A549 (cell line): ENCODE data around the gene NUFIP2.
A peak's percentile ranks its signal among the peaks of the same experiment; 100 is the strongest.

Experiments
- CHD4 ChIP-seq: fragments of 200-600 bp; sonication (generic); IDR thresholded peaks from 2 replicates; pipeline ENCODE4 v1.6.1; 2016; ENCODE audit warnings: antibody characterized with exemption, mild to moderate bottlenecking, borderline replicate concordance
- EP300 ChIP-seq, 2 experiments: fragments of >200 bp; sonication (Bioruptor Twin); formaldehyde crosslinking; IDR thresholded peaks; 2 replicates in 1 of 2; 3 replicates in 1 of 2; pipeline ENCODE4 v1.6.1; 2016 to 2017
- MAFK ChIP-seq: fragments of 450-650 bp; IDR thresholded peaks from 2 replicates; pipeline ENCODE4 v1.6.1; 2014; ENCODE audit not compliant: partially characterized antibody
- POLR2A ChIP-seq: IDR thresholded peaks from 2 replicates; pipeline ENCODE4 v1.6.1; 2012; ENCODE audit warnings: mild to moderate bottlenecking, low read length
- TF ChIP-seq, protein P1 (sequence below): fragments of >200 bp; sonication (Bioruptor Twin); formaldehyde crosslinking; IDR thresholded peaks from 3 replicates; pipeline ENCODE4 v1.5.1; 2016

DNA sequence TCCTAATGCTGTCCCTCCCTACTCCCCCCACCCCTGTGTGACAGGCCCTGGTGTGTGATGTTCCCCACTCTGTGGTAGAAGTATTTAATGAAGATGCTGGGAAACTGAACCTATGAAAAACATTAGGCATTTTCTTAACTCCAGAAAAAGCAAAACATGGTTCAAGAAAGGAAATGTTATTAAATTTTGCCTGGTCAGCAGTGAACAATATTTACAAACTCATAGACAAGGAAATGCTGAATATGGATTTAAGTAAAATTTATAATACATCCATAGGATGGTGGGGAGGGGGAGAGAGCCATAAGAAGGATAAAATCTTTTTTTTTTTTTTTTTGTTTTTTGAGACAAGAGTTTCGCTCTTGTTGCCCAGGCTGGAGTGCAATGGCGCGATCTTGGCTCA is 58.0 kb downstream of the NUFIP2 start:
- TF ChIP-seq, protein P1, sequence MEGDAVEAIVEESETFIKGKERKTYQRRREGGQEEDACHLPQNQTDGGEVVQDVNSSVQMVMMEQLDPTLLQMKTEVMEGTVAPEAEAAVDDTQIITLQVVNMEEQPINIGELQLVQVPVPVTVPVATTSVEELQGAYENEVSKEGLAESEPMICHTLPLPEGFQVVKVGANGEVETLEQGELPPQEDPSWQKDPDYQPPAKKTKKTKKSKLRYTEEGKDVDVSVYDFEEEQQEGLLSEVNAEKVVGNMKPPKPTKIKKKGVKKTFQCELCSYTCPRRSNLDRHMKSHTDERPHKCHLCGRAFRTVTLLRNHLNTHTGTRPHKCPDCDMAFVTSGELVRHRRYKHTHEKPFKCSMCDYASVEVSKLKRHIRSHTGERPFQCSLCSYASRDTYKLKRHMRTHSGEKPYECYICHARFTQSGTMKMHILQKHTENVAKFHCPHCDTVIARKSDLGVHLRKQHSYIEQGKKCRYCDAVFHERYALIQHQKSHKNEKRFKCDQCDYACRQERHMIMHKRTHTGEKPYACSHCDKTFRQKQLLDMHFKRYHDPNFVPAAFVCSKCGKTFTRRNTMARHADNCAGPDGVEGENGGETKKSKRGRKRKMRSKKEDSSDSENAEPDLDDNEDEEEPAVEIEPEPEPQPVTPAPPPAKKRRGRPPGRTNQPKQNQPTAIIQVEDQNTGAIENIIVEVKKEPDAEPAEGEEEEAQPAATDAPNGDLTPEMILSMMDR = no peak
- peak; percentile 85 for TF ChIP-seq MAFK
- no peak for TF ChIP-seq POLR2A
- TF ChIP-seq CHD4 = no peak
- no peak for TF ChIP-seq EP300 (IDR thresholded peaks at IDR 0.05)
